GM12878 (cell line): Measurements from ENCODE around the gene ABI1. TPM values are rescaled to one million over a fixed set of nuclear protein-coding genes. Genes with fewer than 3 reads are reported as not detected.

Experiments
- BACH1 ChIP-seq: fragments of 450-650 bp; IDR thresholded peaks from 2 replicates; pipeline ENCODE4 v1.6.1; 2017; ENCODE audit warnings: mild to moderate bottlenecking, borderline replicate concordance
- BCLAF1 ChIP-seq: fragments of 450-650 bp; IDR thresholded peaks from 2 replicates; pipeline ENCODE4 v1.6.1; 2017; ENCODE audit warnings: antibody characterized with exemption, mild to moderate bottlenecking, moderate library complexity
- BHLHE40 ChIP-seq, 2 experiments: fragments of 450-650 bp in 1 of 2; IDR thresholded peaks; 2 replicates each; pipeline ENCODE4 v1.6.1; 2011 to 2017; ENCODE audit warnings: low read depth in 2 of 2, borderline replicate concordance in 1 of 2, improper control_type of control experiment in 1 of 2, low read length in 1 of 2, mild to moderate bottlenecking in 1 of 2
- CTCF ChIP-seq, 3 experiments: IDR thresholded peaks in 2 of 3; conservative IDR thresholded peaks in 1 of 3; 2 replicates each; pipeline ENCODE4 v1.5.1; 2011; ENCODE audit warnings: low read depth in 3 of 3, low read length in 3 of 3, mild to moderate bottlenecking in 3 of 3, control low read depth in 2 of 3, moderate library complexity in 2 of 3, inconsistent platforms in 1 of 3, mixed read lengths in 1 of 3; ENCODE audit not compliant: control insufficient read depth in 2 of 3, insufficient read depth in 1 of 3; ENCODE audit errors: extremely low read depth in 1 of 3
- ESRRA ChIP-seq: IDR thresholded peaks from 2 replicates; pipeline ENCODE4 v1.6.1; 2012; ENCODE audit warnings: mild to moderate bottlenecking, low read length, improper control_type of control experiment
- MTA3 ChIP-seq: IDR thresholded peaks from 2 replicates; pipeline ENCODE4 v1.6.1; 2012; ENCODE audit warnings: low read length, inconsistent platforms, borderline replicate concordance
- MYC ChIP-seq: IDR thresholded peaks from 2 replicates; pipeline ENCODE4 v1.6.1; 2011; ENCODE audit warnings: mild to moderate bottlenecking, low read length, moderate library complexity, inconsistent platforms; ENCODE audit not compliant: insufficient read depth, insufficient replicate concordance, insufficient read length, severe bottlenecking
- NFYA ChIP-seq: IDR thresholded peaks from 2 replicates; pipeline ENCODE4 v1.6.1; 2011; ENCODE audit warnings: low read depth, mild to moderate bottlenecking, low read length, improper control_type of control experiment, borderline replicate concordance
- NFYB ChIP-seq: IDR thresholded peaks from 2 replicates; pipeline ENCODE4 v1.6.1; 2011; ENCODE audit warnings: low read depth, mild to moderate bottlenecking, low read length, improper control_type of control experiment, moderate library complexity; ENCODE audit not compliant: insufficient read depth
- SP1 ChIP-seq: IDR thresholded peaks from one replicate; pipeline ENCODE4 v1.6.1; 2011; ENCODE audit warnings: low read depth, low read length
- SUPT20H ChIP-seq: IDR thresholded peaks from 2 replicates; pipeline ENCODE4 v1.6.1; 2011; ENCODE audit warnings: low read depth, mild to moderate bottlenecking, low read length, moderate library complexity, borderline replicate concordance; ENCODE audit not compliant: control insufficient read depth
- SUZ12 ChIP-seq: fragments of 200-600 bp; sonication (generic); IDR thresholded peaks from one replicate; pipeline ENCODE4 v1.6.1; 2018; ENCODE audit warnings: antibody characterized with exemption, mild to moderate bottlenecking; ENCODE audit not compliant: unreplicated experiment
- TCF3 ChIP-seq: IDR thresholded peaks from 2 replicates; pipeline ENCODE4 v1.6.1; 2012; ENCODE audit warnings: low read depth, mild to moderate bottlenecking, low read length, borderline replicate concordance; ENCODE audit not compliant: insufficient read depth
- YY1 ChIP-seq: IDR thresholded peaks from 2 replicates; pipeline ENCODE4 v1.6.1; 2011; ENCODE audit warnings: low read depth, mild to moderate bottlenecking, low read length
- polyA plus RNA-seq, 11 experiments: library from polyadenylated mRNA; depleted of rRNA in 4 of 11; unstranded in 6 of 11; stranded (reverse) in 5 of 11; fragments of >200 nt; fragmentation: Nextera tagmentation in 4 of 11; fragmentation: Illumina TruSeq in 1 of 11; extraction: Ambion mirVana in 4 of 11; extraction: Trizol in 1 of 11; gene quantifications; 1 replicate in 1 of 11; 2 replicates in 10 of 11; pipeline versions ENCODE4 v1.2.1 to v1.2.3, GENCODE V29; 2011 to 2016; ENCODE audit warnings: inconsistent platforms in 2 of 11, missing spikeins in 2 of 11, low read depth in 1 of 11
- total RNA-seq, 4 experiments: library from RNA; depleted of rRNA in 3 of 4; stranded (reverse); fragments of >200 nt in 3 of 4; fragmentation: Illumina TruSeq in 1 of 4; extraction: Trizol in 1 of 4; gene quantifications; 2 replicates each; pipeline versions ENCODE4 v1.2.1 to v1.2.3, GENCODE V29; 2013 to 2021

ABI1 gene
- total and polyA plus RNA-seq, 10 of the 15 experiments (the other 5 are each of a cell fraction or from before 2014, with no cell fraction given): 31.2 to 73.2 (median 50.7) TPM

GRCh38 chr10:26870766-26871165 is 10.0 kb upstream of the ABI1 start (continued):
- TF ChIP-seq SUPT20H (no peak), MYC (no peak), BACH1 (no peak), YY1 (no peak), NFYA (no peak), BCLAF1 (no peak), SUZ12 (no peak), BHLHE40 (IDR thresholded peaks at IDR 0.05; ENCODE audit: borderline replicate concordance in 1 of 2, low read depth in 2 of 2, low read length in 1 of 2) (no peak), NFYB (no peak), SP1 (no peak), CTCF (IDR thresholded peaks at IDR 0.05 in 2 of 3, conservative IDR thresholded peaks at IDR 0.05 in 1 of 3; ENCODE audit: control insufficient read depth in 2 of 3, extremely low read depth in 1 of 3, insufficient read depth in 1 of 3, low read depth in 3 of 3, low read length in 3 of 3) (no peak), ESRRA (no peak), MTA3 (no peak), TCF3 (no peak)
- TF ChIP-seq, all 136 proteins: peak for 0
